ENCODE data around the gene XKR7.

DNA sequence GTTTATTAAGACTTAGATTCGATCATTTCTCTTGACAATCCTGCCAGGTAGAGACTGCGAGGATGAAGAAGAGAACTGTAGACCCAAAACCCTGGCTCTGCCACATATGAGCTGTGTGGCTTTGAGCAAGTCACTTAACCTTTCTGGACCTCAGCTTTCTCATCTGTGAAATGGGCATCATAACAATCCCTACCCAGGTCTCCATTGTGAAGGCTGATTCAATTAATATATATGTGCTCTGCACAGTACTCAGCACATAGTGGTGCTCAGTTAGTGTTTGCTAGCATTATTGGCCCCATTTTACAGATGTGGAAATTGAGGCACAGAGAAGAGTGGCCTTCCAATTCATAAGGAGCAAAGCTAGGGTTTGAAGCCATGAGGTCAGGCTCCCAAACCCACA, 7.9 kb downstream of the XKR7 start:
- TF ChIP-seq, protein P1, sequence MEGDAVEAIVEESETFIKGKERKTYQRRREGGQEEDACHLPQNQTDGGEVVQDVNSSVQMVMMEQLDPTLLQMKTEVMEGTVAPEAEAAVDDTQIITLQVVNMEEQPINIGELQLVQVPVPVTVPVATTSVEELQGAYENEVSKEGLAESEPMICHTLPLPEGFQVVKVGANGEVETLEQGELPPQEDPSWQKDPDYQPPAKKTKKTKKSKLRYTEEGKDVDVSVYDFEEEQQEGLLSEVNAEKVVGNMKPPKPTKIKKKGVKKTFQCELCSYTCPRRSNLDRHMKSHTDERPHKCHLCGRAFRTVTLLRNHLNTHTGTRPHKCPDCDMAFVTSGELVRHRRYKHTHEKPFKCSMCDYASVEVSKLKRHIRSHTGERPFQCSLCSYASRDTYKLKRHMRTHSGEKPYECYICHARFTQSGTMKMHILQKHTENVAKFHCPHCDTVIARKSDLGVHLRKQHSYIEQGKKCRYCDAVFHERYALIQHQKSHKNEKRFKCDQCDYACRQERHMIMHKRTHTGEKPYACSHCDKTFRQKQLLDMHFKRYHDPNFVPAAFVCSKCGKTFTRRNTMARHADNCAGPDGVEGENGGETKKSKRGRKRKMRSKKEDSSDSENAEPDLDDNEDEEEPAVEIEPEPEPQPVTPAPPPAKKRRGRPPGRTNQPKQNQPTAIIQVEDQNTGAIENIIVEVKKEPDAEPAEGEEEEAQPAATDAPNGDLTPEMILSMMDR (IDR thresholded peaks at IDR 0.05) = no peak
- TF ChIP-seq POLR2A (IDR thresholded peaks at IDR 0.05; ENCODE audit: low read depth) = no peak
- TF ChIP-seq POLR2AphosphoS5 (IDR thresholded peaks at IDR 0.05) = no peak
- TF ChIP-seq EP300 (IDR thresholded peaks at IDR 0.05) = no peak

Data from esophagus muscularis mucosa (tissue), 4 donors.